IMR-90 (cell line): ENCODE measurements around the gene CPSF7. TPM values are rescaled to one million over a fixed set of nuclear protein-coding genes. Genes with fewer than 3 reads are reported as not detected.

Experiments
- ATAC-seq: fragments of 200-7000 bp; cut with Tn5 transposase; 2 replicates; pipeline ENCODE4 v1.9.1; 2020; ENCODE audit warnings: low read depth, mild to moderate bottlenecking, moderate library complexity
- BruUV-seq: library from RNA; stranded (reverse); fragments of 400-500 nt; replicated peaks from 2 replicates; lab custom pipeline; 2021; lab: Mats Ljungman, UMichigan
- CTCF ChIA-PET: fragments of 300-600 bp; formaldehyde crosslinking; extraction: SDS; loops from one replicate; lab custom pipeline; 2021; ENCODE audit warnings: antibody characterized with exemption; lab: Yijun Ruan, JAX
- POLR2A ChIA-PET: fragments of 300-600 bp; sonication (Branson Sonifier 250); formaldehyde crosslinking; loops from one replicate; lab custom pipeline; 2022; ENCODE audit warnings: antibody characterized with exemption; ENCODE audit not compliant: unreplicated experiment; lab: Charles Lee
- DNase-seq: peaks from one replicate; pipeline ENCODE4 v3.0.0; 2013
- H2AFZ ChIP-seq: replicated peaks from 2 replicates; pipeline ENCODE3; 2013; ENCODE audit warnings: low read length, mild to moderate bottlenecking; ENCODE audit not compliant: poor library complexity
- H2AK5ac ChIP-seq: 2 replicates; pipeline ENCODE4 v1.6.1; 2013; ENCODE audit warnings: low read depth, low read length, inconsistent platforms
- H2AK9ac ChIP-seq: replicated peaks from 2 replicates; pipeline ENCODE3; 2013; ENCODE audit warnings: mild to moderate bottlenecking, low read depth, low read length, moderate library complexity; ENCODE audit not compliant: poor library complexity
- H2BK120ac ChIP-seq: 2 replicates; pipeline ENCODE4 v1.6.1; 2013; ENCODE audit warnings: low read depth, low read length, inconsistent platforms
- H2BK15ac ChIP-seq: 3 replicates; pipeline ENCODE4 v1.6.1; 2013; ENCODE audit warnings: low read depth, low read length, inconsistent platforms
- H2BK20ac ChIP-seq: 2 replicates; pipeline ENCODE4 v1.6.1; 2013; ENCODE audit warnings: low read depth, mild to moderate bottlenecking, inconsistent platforms, low read length, moderate library complexity
- H2BK5ac ChIP-seq: 2 replicates; pipeline ENCODE4 v1.6.1; 2013; ENCODE audit warnings: mild to moderate bottlenecking, low read depth, low read length, inconsistent platforms; ENCODE audit not compliant: poor library complexity, severe bottlenecking
- H3K14ac ChIP-seq: replicated peaks from 2 replicates; pipeline ENCODE4 v1.6.1; 2013; ENCODE audit warnings: low read depth, low read length, inconsistent platforms
- H3K18ac ChIP-seq: 2 replicates; pipeline ENCODE4 v1.6.1; 2013; ENCODE audit warnings: low read depth, low read length, control low read depth
- H3K23ac ChIP-seq: 2 replicates; pipeline ENCODE4 v1.6.1; 2013; ENCODE audit warnings: low read depth, low read length, inconsistent platforms
- H3K27ac ChIP-seq: 2 replicates; pipeline ENCODE4 v1.5.1; 2013; ENCODE audit warnings: mild to moderate bottlenecking, control low read depth, low read length; ENCODE audit not compliant: insufficient read depth
- H3K27me3 ChIP-seq: 2 replicates; pipeline ENCODE4 v1.6.1; 2013; ENCODE audit warnings: low read length; ENCODE audit not compliant: control insufficient read depth, insufficient read depth
- H3K36me3 ChIP-seq: 2 replicates; pipeline ENCODE4 v1.6.1; 2013; ENCODE audit warnings: low read length, mixed read lengths; ENCODE audit not compliant: control insufficient read depth, insufficient read depth
- H3K4ac ChIP-seq: 2 replicates; pipeline ENCODE4 v1.6.1; 2013; ENCODE audit warnings: low read depth, low read length, inconsistent platforms
- H3K4me1 ChIP-seq: 2 replicates; pipeline ENCODE4 v1.6.1; 2013; ENCODE audit warnings: low read length, mixed read lengths; ENCODE audit not compliant: control insufficient read depth, insufficient read depth
- H3K4me2 ChIP-seq: 2 replicates; pipeline ENCODE4 v1.6.1; 2013; ENCODE audit warnings: low read depth, mild to moderate bottlenecking, control low read depth, low read length, moderate library complexity
- H3K4me3 ChIP-seq: 2 replicates; pipeline ENCODE4 v1.5.1; 2013; ENCODE audit warnings: low read depth, mild to moderate bottlenecking, control low read depth, low read length, moderate library complexity; ENCODE audit not compliant: insufficient read depth
- H3K56ac ChIP-seq: 2 replicates; pipeline ENCODE4 v1.6.1; 2013; ENCODE audit warnings: low read length, inconsistent platforms; ENCODE audit not compliant: insufficient read depth; ENCODE audit errors: extremely low read depth
- H3K79me1 ChIP-seq, 2 experiments: 2 replicates each; pipeline ENCODE4 v1.6.1; 2013; ENCODE audit warnings: low read length in 2 of 2, inconsistent platforms in 1 of 2, low read depth in 1 of 2
- H3K9ac ChIP-seq: 2 replicates; pipeline ENCODE4 v1.6.1; 2013; ENCODE audit warnings: low read depth, low read length, control low read depth
- H3K9me1 ChIP-seq: 2 replicates; pipeline ENCODE4 v1.6.1; 2013; ENCODE audit warnings: low read length, inconsistent platforms; ENCODE audit not compliant: insufficient read depth
- H3K9me3 ChIP-seq: 2 replicates; pipeline ENCODE4 v1.6.1; 2013; ENCODE audit warnings: low read length; ENCODE audit not compliant: control insufficient read depth, insufficient read depth
- H4K20me1 ChIP-seq: 2 replicates; pipeline ENCODE4 v1.6.1; 2013; ENCODE audit warnings: low read length, inconsistent platforms; ENCODE audit not compliant: insufficient read depth
- H4K5ac ChIP-seq: 2 replicates; pipeline ENCODE4 v1.6.1; 2013; ENCODE audit warnings: mild to moderate bottlenecking, low read depth, low read length, control low read depth
- H4K8ac ChIP-seq, 2 experiments: 2 replicates each; pipeline ENCODE4 v1.6.1; 2013; ENCODE audit warnings: low read depth in 2 of 2, low read length in 2 of 2, control low read depth in 1 of 2, inconsistent platforms in 1 of 2
- H4K91ac ChIP-seq: 2 replicates; pipeline ENCODE4 v1.6.1; 2013; ENCODE audit warnings: low read depth, low read length, inconsistent platforms; ENCODE audit not compliant: insufficient read depth
- BHLHE40 ChIP-seq: fragments of 150-350 bp; IDR thresholded peaks from 2 replicates; pipeline ENCODE4 v1.6.1; 2016; ENCODE audit warnings: mild to moderate bottlenecking, low read depth, low read length
- CEBPB ChIP-seq: IDR thresholded peaks from 2 replicates; pipeline ENCODE4 v1.6.1; 2012; ENCODE audit warnings: low read depth, low read length, improper control_type of control experiment
- CHD1 ChIP-seq: IDR thresholded peaks from 2 replicates; pipeline ENCODE4 v1.6.1; 2012; ENCODE audit warnings: low read depth, low read length, improper control_type of control experiment
- CTCF ChIP-seq: conservative IDR thresholded peaks from 2 replicates; pipeline ENCODE4 v1.5.1; 2012; ENCODE audit warnings: mild to moderate bottlenecking, low read depth, low read length, improper control_type of control experiment
- FOS ChIP-seq: fragments of 150-350 bp; IDR thresholded peaks from 2 replicates; pipeline ENCODE4 v1.6.1; 2016; ENCODE audit warnings: low read depth, low read length
- MAFK ChIP-seq: IDR thresholded peaks from 2 replicates; pipeline ENCODE4 v1.6.1; 2012; ENCODE audit warnings: low read depth, low read length, improper control_type of control experiment
- MAZ ChIP-seq: IDR thresholded peaks from 2 replicates; pipeline ENCODE4 v1.6.1; 2012; ENCODE audit warnings: low read depth, mild to moderate bottlenecking, low read length, improper control_type of control experiment, moderate library complexity, borderline replicate concordance
- MXI1 ChIP-seq: IDR thresholded peaks from 2 replicates; pipeline ENCODE4 v1.6.1; 2012; ENCODE audit warnings: low read depth, mild to moderate bottlenecking, low read length, moderate library complexity, borderline replicate concordance
- NFE2L2 ChIP-seq: fragments of 150-350 bp; IDR thresholded peaks from 2 replicates; pipeline ENCODE4 v1.6.1; 2016; ENCODE audit warnings: low read depth, mild to moderate bottlenecking, low read length
- POLR2A ChIP-seq: IDR thresholded peaks from 2 replicates; pipeline ENCODE4 v1.6.1; 2012; ENCODE audit warnings: mild to moderate bottlenecking, low read depth, low read length
- RAD21 ChIP-seq: IDR thresholded peaks from 2 replicates; pipeline ENCODE4 v1.6.1; 2012; ENCODE audit warnings: low read length, improper control_type of control experiment
- RCOR1 ChIP-seq: IDR thresholded peaks from 2 replicates; pipeline ENCODE4 v1.6.1; 2012; ENCODE audit warnings: mild to moderate bottlenecking, low read length, improper control_type of control experiment; ENCODE audit not compliant: insufficient replicate concordance
- RFX5 ChIP-seq: IDR thresholded peaks from 2 replicates; pipeline ENCODE4 v1.8.0; 2012; ENCODE audit warnings: low read depth, mild to moderate bottlenecking, low read length, moderate library complexity
- SMC3 ChIP-seq: fragments of 150-350 bp; IDR thresholded peaks from 2 replicates; pipeline ENCODE4 v1.6.1; 2016; ENCODE audit warnings: low read depth, mild to moderate bottlenecking, antibody characterized with exemption, low read length, moderate library complexity
- WGBS, 2 experiments: methylation state at CpG; one replicate each; pipeline versions ENCODE4 v1.1.5 to v1.1.7; 2013; ENCODE audit warnings: missing lambda C conversion rate in 2 of 2; ENCODE audit not compliant: insufficient read length in 1 of 2; ENCODE audit errors: extremely low coverage in 2 of 2; 5-methylcytosine and 5-hydroxymethylcytosine counted together
- dilution Hi-C: fragments of 300-500 bp; cut with HindIII; formaldehyde crosslinking; loops from one replicate; pipeline ENCODE4 v1.14.3; 2018; ENCODE audit warnings: low sequenced_read_pairs; ENCODE audit not compliant: unreplicated experiment
- in situ Hi-C: fragments of 300-500 bp; cut with MboI; formaldehyde crosslinking; loops from 3 replicates; pipeline ENCODE4 v1.14.3; 2019; ENCODE audit warnings: low sequenced_read_pairs, inconsistent platforms, mixed read lengths
- intact Hi-C: fragments of 100-400 bp; cut with micrococcal nuclease; formaldehyde crosslinking; loops from 2 replicates; pipeline ENCODE4 v1.10.0; 2022
- polyA plus RNA-seq, 3 experiments: library from polyadenylated mRNA; depleted of rRNA; stranded (reverse); fragments of >200 nt; gene quantifications; 2 replicates each; pipeline ENCODE4 v1.2.3, GENCODE V29; 2012; ENCODE audit warnings: low replicate concordance in 1 of 3
- total RNA-seq: library from RNA; depleted of rRNA; stranded (reverse); fragments of >200 nt; gene quantifications from 2 replicates; pipeline ENCODE4 v1.2.3, GENCODE V29; 2012
- TF ChIP-seq, protein P1 (sequence below): fragments of 150-350 bp; IDR thresholded peaks from 2 replicates; pipeline ENCODE4 v1.6.1; 2016; ENCODE audit warnings: low read depth, mild to moderate bottlenecking, low read length, moderate library complexity, borderline replicate concordance
- TF ChIP-seq, protein P2 (sequence below): fragments of 150-350 bp; IDR thresholded peaks from 2 replicates; pipeline ENCODE4 v1.6.1; 2017; ENCODE audit warnings: mild to moderate bottlenecking, antibody characterized with exemption, low read length, low read depth

Gene CPSF7
- total and polyA plus RNA-seq, 2 of the 4 experiments (the other 2 are of a cell fraction), result 9.5 to 55.2 TPM

DNA sequence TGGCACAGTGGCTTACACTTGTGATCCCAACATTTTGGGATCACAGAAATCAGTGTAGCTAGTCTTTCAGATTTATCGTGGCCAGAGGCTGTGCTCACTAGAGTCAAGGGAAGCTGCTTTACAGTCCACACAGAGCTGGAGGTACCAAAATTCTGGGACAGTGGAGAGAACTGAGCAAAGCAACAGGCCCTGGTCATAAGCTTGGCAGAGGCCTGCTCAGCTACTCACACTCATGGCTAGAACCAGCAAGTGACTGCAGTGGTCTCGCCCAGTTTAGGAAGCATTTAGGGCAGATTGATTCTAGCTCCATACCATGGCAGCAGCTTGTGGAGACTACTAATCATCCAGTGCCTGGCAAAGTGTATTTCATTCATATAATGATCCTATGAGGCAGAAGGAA is 28.6 kb downstream of the CPSF7 start:
- Histone ChIP-seq H3K9me3 (no peaks in the 10 kb centered on the region), H3K36me3 (peaks cover 46% of the 10 kb centered on the region), H3K79me1 (peaks cover 0 to 11% of the 10 kb centered on the region in 2 experiments; a peak in 2 of 4 replicates), H3K4me1 (no peaks in the 10 kb centered on the region), H2BK120ac (no peak overlapping the region), H2BK5ac (no peak overlapping the region), H3K9ac (no peak overlapping the region), H2BK20ac (no peak overlapping the region), H3K56ac (no peak overlapping the region), H4K5ac (no peak overlapping the region), H3K14ac (no peak overlapping the region), H3K9me1 (0 out of 2 replicates have a peak, but pooled peaks cover 4% of the 10 kb centered on the region), H2AK9ac (no peak overlapping the region), H2BK15ac (no peak overlapping the region), H4K20me1 (0 out of 2 replicates have a peak, but pooled peaks cover 5% of the 10 kb centered on the region), H3K4ac (no peak overlapping the region), H2AFZ (no peak overlapping the region), H3K4me3 (no peak overlapping the region), H4K91ac (no peak overlapping the region), H3K4me2 (no peak overlapping the region), H3K23ac (no peak overlapping the region), H3K18ac (no peak overlapping the region), H3K27me3 (no peaks in the 10 kb centered on the region), H3K27ac (no peak overlapping the region), H4K8ac (peak overlapping the region in 1 of 2 experiments; percentile 25; a peak in 1 of 4 replicates), H2AK5ac (no peak overlapping the region)
- no TSS peak for BruUV-seq
- TF ChIP-seq, protein P1, sequence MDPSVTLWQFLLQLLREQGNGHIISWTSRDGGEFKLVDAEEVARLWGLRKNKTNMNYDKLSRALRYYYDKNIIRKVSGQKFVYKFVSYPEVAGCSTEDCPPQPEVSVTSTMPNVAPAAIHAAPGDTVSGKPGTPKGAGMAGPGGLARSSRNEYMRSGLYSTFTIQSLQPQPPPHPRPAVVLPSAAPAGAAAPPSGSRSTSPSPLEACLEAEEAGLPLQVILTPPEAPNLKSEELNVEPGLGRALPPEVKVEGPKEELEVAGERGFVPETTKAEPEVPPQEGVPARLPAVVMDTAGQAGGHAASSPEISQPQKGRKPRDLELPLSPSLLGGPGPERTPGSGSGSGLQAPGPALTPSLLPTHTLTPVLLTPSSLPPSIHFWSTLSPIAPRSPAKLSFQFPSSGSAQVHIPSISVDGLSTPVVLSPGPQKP, result no peak
- TF ChIP-seq, protein P2, sequence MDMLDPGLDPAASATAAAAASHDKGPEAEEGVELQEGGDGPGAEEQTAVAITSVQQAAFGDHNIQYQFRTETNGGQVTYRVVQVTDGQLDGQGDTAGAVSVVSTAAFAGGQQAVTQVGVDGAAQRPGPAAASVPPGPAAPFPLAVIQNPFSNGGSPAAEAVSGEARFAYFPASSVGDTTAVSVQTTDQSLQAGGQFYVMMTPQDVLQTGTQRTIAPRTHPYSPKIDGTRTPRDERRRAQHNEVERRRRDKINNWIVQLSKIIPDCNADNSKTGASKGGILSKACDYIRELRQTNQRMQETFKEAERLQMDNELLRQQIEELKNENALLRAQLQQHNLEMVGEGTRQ, result no peak
- no peak for TF ChIP-seq CHD1
- no peak for TF ChIP-seq CEBPB
- no peak for TF ChIP-seq CTCF
- TF ChIP-seq POLR2A, result no peak
- TF ChIP-seq NFE2L2, result no peak
- TF ChIP-seq RCOR1, result no peak
- no peak for TF ChIP-seq MAZ
- TF ChIP-seq RFX5, result no peak
- no peak for TF ChIP-seq BHLHE40
- TF ChIP-seq RAD21, result no peak
- TF ChIP-seq SMC3, result no peak
- no peak for TF ChIP-seq MAFK
- no peak for TF ChIP-seq MXI1
- no peak for TF ChIP-seq FOS
- in situ Hi-C loops (no loop called here), dilution Hi-C loops (no loop called here), intact Hi-C loops (loop anchor here (5.0 kb wide), 1 partner anchor 79 kb away; no protein-coding TSS in a partner anchor)
- no peak for ATAC-seq
- 100% methylated on average over 1 of the region's 2 CpGs; no CpG with 5 or more reads in 1 of the 2 experiments for WGBS, 2 experiments
- DNase-seq, result no peak
- POLR2A ChIA-PET, result interaction anchor here (1.4 kb wide), 1 partner anchor 8 kb away, joined by 5 read pairs; the partner anchor contains the start of gene TMEM216
- CTCF ChIA-PET, result interaction anchor here (2.3 to 2.7 kb wide), 2 partner anchors 8 to 65 kb away, joined by 7 to 10 read pairs; partner anchors contain the start of gene TMEM216
